Fibroblast of lung (primary cell): Measurements from ENCODE around the gene CCDC158. TPM values are rescaled to one million over a fixed set of nuclear protein-coding genes. Genes with fewer than 3 reads are reported as not detected.

Experiments
- DNase-seq, 2 donors: peaks; one replicate each; pipeline versions ENCODE4 v3.0.0 to v3.0.0-alpha.2; 2010; ENCODE audit warnings: low read depth in 2 of 2
- H2AFZ ChIP-seq: 2 replicates; pipeline ENCODE4 v1.5.1; 2012; ENCODE audit warnings: low read length, control low read depth, inconsistent platforms
- H3K27ac ChIP-seq: 2 replicates; pipeline ENCODE4 v1.5.1; 2011; ENCODE audit warnings: low read length, control low read depth; ENCODE audit not compliant: insufficient read depth
- H3K27me3 ChIP-seq: 2 replicates; pipeline ENCODE4 v1.5.1; 2011; ENCODE audit warnings: mild to moderate bottlenecking, low read length; ENCODE audit not compliant: control insufficient read depth, insufficient read depth
- H3K36me3 ChIP-seq: 2 replicates; pipeline ENCODE4 v1.5.1; 2011; ENCODE audit warnings: low read length; ENCODE audit not compliant: control insufficient read depth, insufficient read depth
- H3K4me1 ChIP-seq: 2 replicates; pipeline ENCODE4 v1.5.1; 2011; ENCODE audit warnings: low read length; ENCODE audit not compliant: control insufficient read depth, insufficient read depth; ENCODE audit errors: extremely low read depth
- H3K4me2 ChIP-seq: 2 replicates; pipeline ENCODE4 v1.5.1; 2011; ENCODE audit warnings: low read length, control low read depth; ENCODE audit not compliant: insufficient read depth; ENCODE audit errors: extremely low read depth
- H3K4me3 ChIP-seq, 4 experiments: fragments of 200-600 bp in 1 of 4; sonication (generic) in 1 of 4; replicated peaks in 1 of 4; 2 replicates each; pipeline ENCODE4 v1.5.1; 2011 to 2016; ENCODE audit warnings: low read length in 4 of 4, low read depth in 3 of 4, mild to moderate bottlenecking in 3 of 4, control low read depth in 2 of 4, inconsistent platforms in 1 of 4, mixed read lengths in 1 of 4; ENCODE audit not compliant: insufficient read depth in 1 of 4; ENCODE audit errors: control extremely low read depth in 1 of 4
- H3K79me2 ChIP-seq: 2 replicates; pipeline ENCODE4 v1.5.1; 2012; ENCODE audit warnings: mild to moderate bottlenecking, low read length, inconsistent platforms; ENCODE audit not compliant: control insufficient read depth, insufficient read depth
- H3K9ac ChIP-seq: 2 replicates; pipeline ENCODE4 v1.5.1; 2011; ENCODE audit warnings: mild to moderate bottlenecking, low read length, control low read depth; ENCODE audit not compliant: insufficient read depth
- H3K9me3 ChIP-seq: 2 replicates; pipeline ENCODE4 v1.5.1; 2012; ENCODE audit warnings: low read depth, low read length; ENCODE audit not compliant: control insufficient read depth, insufficient read depth
- H4K20me1 ChIP-seq: 2 replicates; pipeline ENCODE4 v1.5.1; 2011; ENCODE audit warnings: low read length; ENCODE audit not compliant: control insufficient read depth, insufficient read depth; ENCODE audit errors: extremely low read depth
- CTCF ChIP-seq, 2 donors: IDR thresholded peaks in 1 of 2; conservative IDR thresholded peaks in 1 of 2; 1 replicate in 1 of 2; 2 replicates in 1 of 2; pipeline ENCODE4 v1.5.1; 2011 to 2012; ENCODE audit warnings: low read length in 2 of 2, control low read depth in 1 of 2, inconsistent platforms in 1 of 2, low read depth in 1 of 2, mild to moderate bottlenecking in 1 of 2
- EZH2 ChIP-seq: IDR thresholded peaks from 2 replicates; pipeline ENCODE4 v1.5.1; 2012; ENCODE audit warnings: low read length, control low read depth, mild to moderate bottlenecking; ENCODE audit errors: missing control alignments
- polyA minus RNA-seq: library from RNA; depleted of rRNA, polyadenylated mRNA; stranded (reverse); fragments of >200 nt; gene quantifications from 2 replicates; pipeline ENCODE4 v1.2.3, GENCODE V29; 2011; ENCODE audit warnings: low replicate concordance
- polyA plus RNA-seq, 2 donors: library from polyadenylated mRNA; depleted of rRNA in 1 of 2; stranded (reverse) in 1 of 2; unstranded in 1 of 2; fragments of >200 nt; gene quantifications; 2 replicates each; pipeline ENCODE4 v1.2.1, GENCODE V29; 2011 to 2012; ENCODE audit warnings: missing spikeins in 1 of 2
- total RNA-seq: library from RNA; depleted of rRNA; stranded (reverse); fragments of >200 nt; gene quantifications from 2 replicates; pipeline ENCODE4 v1.2.1, GENCODE V29; 2014

CCDC158 gene
- total RNA-seq, result 1.3 and 1.5 TPM in 2 replicates
- polyA plus RNA-seq, result 0.05 and 0.15 TPM in 2 replicates
- polyA plus RNA-seq (2012), result 0.05 TPM in 1 of 2 replicates, not detected in the other
- polyA minus RNA-seq, result not detected in 2 replicates

- Histone ChIP-seq H3K36me3 (no peaks in the 10 kb centered on the region), H3K79me2 (no peaks in the 10 kb centered on the region), H4K20me1 (no peaks in the 10 kb centered on the region), H3K4me1 (no peaks in the 10 kb centered on the region), H3K9ac (no peak within 1 kb of the TSS), H2AFZ (peak within 1 kb of the TSS; percentile 5), H3K9me3 (no peaks in the 10 kb centered on the region), H3K27me3 (peaks cover 4% of the 10 kb centered on the region), H3K4me2 (peak within 1 kb of the TSS; percentile 66), H3K4me3 (peak within 1 kb of the TSS; percentile 29 to 56 (median 35)), H3K27ac (no peak within 1 kb of the TSS)
- peak; percentile 4 to 36 for DNase-seq
- no peak for TF ChIP-seq CTCF (conservative IDR thresholded peaks at IDR 0.05 in 1 of 2, IDR thresholded peaks at IDR 0.05 in 1 of 2; ENCODE audit: low read depth in 1 of 2, low read length in 2 of 2)
- no peak for TF ChIP-seq EZH2
Observed at GRCh38 chr4:76420762-76421581, at the start of gene CCDC158. Gene CCDC158, minus strand, starts transcription at chr4:76421141. Its CDS starts 17,934 bp downstream, at chr4:76403207.

GRCh38 chr4:76470532-76470931, 49.6 kb upstream of the CCDC158 start:
- Histone ChIP-seq H3K79me2 (no peaks in the 10 kb centered on the region), H3K4me3 (no peak overlapping the region), H3K27ac (no peak overlapping the region), H3K4me1 (no peaks in the 10 kb centered on the region), H3K9me3 (no peaks in the 10 kb centered on the region), H4K20me1 (no peaks in the 10 kb centered on the region), H3K27me3 (no peaks in the 10 kb centered on the region), H3K9ac (no peak overlapping the region), H3K4me2 (no peak overlapping the region), H2AFZ (no peak overlapping the region), H3K36me3 (no peaks in the 10 kb centered on the region)
- TF ChIP-seq EZH2, result no peak
- TF ChIP-seq CTCF (conservative IDR thresholded peaks at IDR 0.05 in 1 of 2, IDR thresholded peaks at IDR 0.05 in 1 of 2; ENCODE audit: low read depth in 1 of 2, low read length in 2 of 2), result no peak
- no peak for DNase-seq

- Histone ChIP-seq H3K27ac (no peak overlapping the region), H3K4me2 (no peak overlapping the region), H2AFZ (no peak overlapping the region), H3K79me2 (no peaks in the 10 kb centered on the region), H3K4me1 (no peaks in the 10 kb centered on the region), H3K27me3 (no peaks in the 10 kb centered on the region), H4K20me1 (no peaks in the 10 kb centered on the region), H3K36me3 (no peaks in the 10 kb centered on the region), H3K9me3 (no peaks in the 10 kb centered on the region), H3K4me3 (no peak overlapping the region), H3K9ac (no peak overlapping the region)
- TF ChIP-seq EZH2 (no peak), CTCF (conservative IDR thresholded peaks at IDR 0.05 in 1 of 2, IDR thresholded peaks at IDR 0.05 in 1 of 2; ENCODE audit: low read depth in 1 of 2, low read length in 2 of 2) (no peak)
- DNase-seq, result peak in 1 of 2 donors; percentile 16
Observed at GRCh38 chr4:76470064-76470463, 49.1 kb upstream of the CCDC158 start.
